NCI-H146 treated with DMSO at 0.1 percent for 48 hours (cell line): ENCODE data around the gene MSH3.
A peak's percentile ranks its signal among the peaks of the same experiment; 100 is the strongest.

ENCODE experiments used
- DNase-seq: peaks from one replicate; lab custom pipeline; 2025; ENCODE audit not compliant: unreplicated experiment; lab: John Stamatoyannopoulos, UW

The MSH3 gene

GRCh38 chr5:80654391-80655230 lies at the start of gene MSH3, which contains the start of gene DHFR:
MSH3 (plus strand) TSS chr5:80654652; CDS start chr5:80654728, 76 bp downstream.
DHFR (minus strand) TSS chr5:80654983; CDS start chr5:80654489, 494 bp downstream.
- DNase-seq: peak; percentile 89

DNA sequence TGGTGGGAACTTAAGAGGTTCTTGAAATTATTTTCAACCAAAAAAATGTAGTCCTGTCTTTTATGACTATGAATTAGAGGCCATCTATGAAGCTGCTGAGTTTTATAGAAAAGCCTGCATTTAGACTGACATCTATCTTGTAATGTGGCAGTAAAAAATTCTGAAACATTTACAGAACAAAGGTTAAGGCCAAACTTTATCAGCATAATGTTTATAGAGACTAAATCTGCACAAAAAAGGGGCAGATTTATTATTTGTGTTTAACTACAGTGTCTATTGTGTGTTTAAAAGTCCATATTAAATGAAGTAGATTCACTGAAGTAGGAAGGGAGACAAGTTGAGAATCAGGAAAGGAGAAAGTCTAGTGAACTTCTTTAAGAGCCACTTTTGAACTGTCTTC lies 47.1 kb upstream of the MSH3 start:
- no peak for DNase-seq

GRCh38 chr5:80607832-80608231 lies 46.6 kb upstream of the MSH3 start:
- no peak for DNase-seq

GRCh38 chr5:80608731-80609130 lies 45.7 kb upstream of the MSH3 start:
- DNase-seq: no peak

DNA sequence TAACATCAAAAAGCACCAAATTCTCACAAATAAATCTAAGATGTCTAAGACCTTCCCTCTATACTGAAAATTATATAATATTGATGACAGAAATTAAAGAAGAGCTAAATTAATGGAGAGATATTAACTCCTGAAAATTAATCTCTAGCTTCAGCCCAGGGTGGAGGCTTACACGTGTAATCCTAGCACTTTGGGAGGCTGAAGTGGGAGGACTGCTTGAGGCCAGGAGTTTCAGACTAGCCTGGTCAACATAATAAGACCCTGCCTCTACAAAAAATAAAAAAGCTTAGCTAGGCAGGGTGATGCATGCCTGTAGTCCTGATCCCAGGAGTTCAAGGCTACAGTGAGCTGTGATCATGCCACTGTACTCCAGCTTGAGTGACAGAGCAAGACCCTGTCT lies 44.8 kb upstream of the MSH3 start:
- no peak for DNase-seq

GRCh38 chr5:80615266-80615914 lies 39.1 kb upstream of the MSH3 start:
- DNase-seq: no peak

GRCh38 chr5:80618438-80618837 lies 36.0 kb upstream of the MSH3 start:
- DNase-seq: no peak

DNA sequence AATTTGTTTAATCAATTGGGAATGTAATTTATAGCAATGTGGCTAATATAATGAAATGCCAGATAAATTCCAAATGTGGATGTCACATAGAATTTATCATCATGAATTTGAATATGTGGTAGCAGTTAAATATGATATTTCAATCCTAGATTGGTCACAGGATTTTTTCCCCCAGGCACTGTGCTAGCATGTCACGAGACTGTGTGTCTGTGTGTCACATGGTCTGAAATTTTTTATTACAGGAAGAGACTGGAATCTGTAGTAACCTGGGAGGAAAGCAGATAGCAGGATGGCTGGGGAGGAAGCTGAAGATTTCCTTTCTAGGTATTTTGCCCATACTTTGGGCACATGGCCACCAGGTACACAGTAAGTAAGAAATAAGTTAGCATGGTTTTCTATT lies 35.4 kb upstream of the MSH3 start:
- no peak for DNase-seq

- no peak for DNase-seq
Measured at GRCh38 chr5:80620211-80620610, 34.2 kb upstream of the MSH3 start.

DNA sequence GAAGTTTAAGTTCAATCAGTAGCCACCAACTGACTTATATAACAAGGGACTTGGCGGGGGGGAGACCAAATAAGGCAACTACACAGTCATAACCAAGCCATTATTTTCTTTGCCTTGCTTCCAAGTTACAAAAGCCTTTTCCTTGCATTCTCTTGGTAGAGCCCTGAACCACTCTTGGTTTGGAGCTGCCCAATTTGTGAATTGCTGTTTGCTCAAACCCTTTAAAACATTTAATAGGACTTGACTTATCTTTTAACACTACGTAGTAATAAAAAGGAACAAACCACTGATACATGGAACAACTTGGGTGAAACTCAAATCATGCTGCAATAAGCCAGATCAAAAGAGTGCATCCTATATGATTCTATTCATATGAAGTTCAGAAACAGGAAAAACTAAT lies 31.7 kb upstream of the MSH3 start:
- DNase-seq: no peak

GRCh38 chr5:80623999-80624398 lies 30.5 kb upstream of the MSH3 start:
- DNase-seq: peak; percentile 78

DNA sequence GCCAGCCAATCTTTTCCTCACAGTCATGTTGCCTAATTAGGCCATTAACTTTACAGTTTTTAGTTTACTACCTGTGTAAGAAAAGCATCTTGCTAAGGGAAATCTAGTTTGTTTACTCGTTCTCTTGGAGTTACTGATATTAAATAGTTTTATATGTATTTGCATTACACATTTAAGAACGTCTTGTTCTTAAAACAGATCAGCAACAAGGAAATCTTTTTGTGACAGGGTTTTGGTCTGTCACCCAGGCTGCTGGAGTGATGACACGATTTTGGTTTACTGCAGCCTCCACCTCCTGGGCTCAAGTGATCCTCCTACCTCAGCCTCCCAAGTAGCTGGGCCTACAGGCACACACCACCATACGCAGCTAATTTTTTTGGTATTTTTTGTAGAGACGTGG lies 29.2 kb upstream of the MSH3 start:
- DNase-seq: no peak

DNA sequence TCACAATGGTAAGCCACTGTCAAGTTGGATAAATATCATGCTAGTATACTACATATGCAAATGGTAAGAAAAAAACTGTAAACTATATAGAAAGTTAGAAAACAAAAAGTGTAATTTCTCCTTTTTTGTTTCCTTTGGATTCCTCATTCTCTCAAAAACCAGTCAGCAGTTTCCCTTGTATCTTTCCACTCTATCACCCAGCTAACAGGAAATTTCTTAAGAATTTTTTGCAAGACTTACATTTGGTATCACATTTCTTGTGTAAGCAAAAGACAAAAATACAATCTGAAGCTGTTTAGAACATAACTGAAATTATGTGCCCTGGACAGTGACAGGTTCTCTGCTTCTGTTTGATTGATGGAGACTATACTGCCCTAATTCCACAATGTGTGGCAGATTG lies 25.2 kb upstream of the MSH3 start:
- DNase-seq: no peak

DNA sequence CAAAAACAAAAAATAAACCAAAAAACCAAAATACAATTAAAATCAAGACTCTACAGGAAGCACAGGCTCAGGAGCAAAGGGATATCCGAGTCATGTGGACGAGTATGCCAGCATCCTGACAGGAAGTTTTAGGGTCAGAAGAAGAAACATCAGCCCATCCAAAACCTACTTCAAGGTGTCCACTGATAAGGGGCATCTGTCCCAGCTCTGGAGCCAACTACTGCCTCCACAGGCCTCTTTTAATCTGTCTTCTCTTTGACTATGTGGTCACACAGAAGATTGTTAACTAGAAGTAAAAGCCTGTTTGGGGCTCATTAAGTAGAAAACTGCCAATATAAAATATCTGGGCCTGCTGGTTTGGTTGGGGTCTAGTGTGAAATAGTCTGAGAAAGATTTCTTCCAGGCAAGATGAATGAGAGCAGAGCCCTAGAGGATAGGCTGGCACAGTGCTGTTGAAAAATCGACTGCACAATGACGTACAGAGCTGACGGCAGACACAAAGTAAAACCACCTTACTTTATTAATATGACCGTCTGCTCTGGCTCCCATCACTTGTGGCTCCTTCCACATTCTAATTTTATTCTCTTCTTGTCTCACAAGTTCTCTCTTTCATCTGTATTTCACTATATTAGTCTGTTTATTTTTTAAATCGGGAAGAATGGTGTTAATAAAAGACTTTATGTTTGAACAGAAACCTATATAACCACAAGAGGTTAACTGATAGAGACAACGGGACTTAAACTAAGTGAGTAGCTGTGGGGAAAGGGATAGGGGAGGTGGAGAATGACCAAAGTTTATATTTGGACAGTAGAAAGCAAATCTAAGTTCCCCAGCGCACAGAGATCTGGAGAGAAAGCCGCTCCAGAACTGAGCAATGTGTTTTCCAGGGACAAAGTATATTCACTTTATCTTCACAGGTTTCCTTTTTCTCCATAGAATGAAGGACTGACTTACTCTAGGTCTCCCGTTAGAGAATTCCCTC lies 22.9 kb upstream of the MSH3 start:
- no peak for DNase-seq

DNA sequence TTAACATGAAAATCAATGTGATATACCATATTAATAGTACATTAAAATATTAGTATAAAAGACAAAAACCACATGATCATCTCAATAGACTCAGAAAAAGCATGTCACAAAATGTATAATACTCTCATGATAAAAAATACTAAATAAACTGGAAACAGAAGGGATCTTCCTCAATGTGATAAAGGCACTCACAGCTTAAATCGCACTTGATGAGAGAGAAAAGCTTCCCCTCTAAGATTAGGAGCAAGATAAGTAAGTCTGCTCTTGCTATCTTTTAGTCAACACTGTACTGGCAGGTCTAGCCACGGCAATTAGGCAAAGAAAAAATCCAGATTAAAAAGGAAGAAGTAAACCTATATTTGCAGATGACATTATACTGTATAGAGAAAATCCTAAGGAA lies 21.8 kb upstream of the MSH3 start:
- no peak for DNase-seq

DNA sequence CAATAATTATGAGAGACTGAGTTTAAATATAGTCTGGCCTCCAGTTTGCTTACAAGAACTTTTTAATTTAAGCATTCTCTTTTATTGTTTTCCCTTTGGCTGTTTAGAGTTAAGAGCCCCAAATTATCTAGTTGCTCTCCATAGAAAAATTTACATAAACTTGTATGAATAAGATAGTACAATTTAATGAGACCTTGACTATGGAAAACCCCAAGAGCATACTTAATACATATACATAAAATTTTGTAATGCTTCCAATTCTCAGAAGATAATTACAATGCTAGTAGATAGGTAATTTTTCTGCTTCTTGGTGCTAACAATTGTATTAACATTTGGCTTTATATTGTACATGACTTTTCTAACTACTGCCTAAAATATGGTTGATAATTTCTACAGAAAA lies 20.3 kb upstream of the MSH3 start:
- no peak for DNase-seq

DNA sequence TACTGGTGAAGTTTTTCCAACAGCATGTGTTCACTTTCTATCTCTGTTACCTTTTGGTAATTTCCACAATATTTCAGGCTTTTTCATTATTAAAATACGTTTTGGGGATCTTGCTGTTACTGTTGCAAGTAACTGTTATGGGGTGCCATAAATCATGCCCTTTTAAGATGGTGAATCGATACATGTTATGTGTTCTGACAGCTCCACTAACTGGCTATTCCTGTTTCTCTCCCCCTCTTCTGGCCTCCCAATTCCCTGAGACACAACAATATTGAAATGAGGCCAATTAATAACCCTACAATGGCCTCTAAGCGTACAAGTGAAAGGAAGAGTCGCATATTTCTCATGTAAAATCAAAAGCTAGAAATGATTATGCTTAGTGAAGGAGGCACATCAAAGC lies 13.1 kb upstream of the MSH3 start:
- DNase-seq: no peak

DNA sequence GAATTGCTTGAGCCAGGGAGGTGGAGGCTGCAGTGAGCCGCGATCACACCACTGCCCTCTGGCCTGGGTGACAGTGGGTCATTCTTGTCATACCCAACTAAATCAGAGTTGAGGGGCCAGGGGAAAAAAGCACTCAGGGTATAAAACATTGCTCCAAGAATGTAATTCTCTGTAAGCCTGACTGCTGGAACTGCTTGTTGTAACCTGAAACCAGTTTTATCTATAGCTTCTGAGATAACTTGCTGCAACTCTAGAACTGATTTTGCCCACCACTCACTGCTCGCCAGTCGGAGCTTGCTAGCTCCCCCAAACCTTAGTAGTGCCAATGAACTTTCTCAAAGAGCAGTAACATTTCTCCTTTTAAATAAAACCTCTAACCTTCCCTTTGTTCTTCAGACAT lies 9.6 kb upstream of the MSH3 start:
- no peak for DNase-seq

DNA sequence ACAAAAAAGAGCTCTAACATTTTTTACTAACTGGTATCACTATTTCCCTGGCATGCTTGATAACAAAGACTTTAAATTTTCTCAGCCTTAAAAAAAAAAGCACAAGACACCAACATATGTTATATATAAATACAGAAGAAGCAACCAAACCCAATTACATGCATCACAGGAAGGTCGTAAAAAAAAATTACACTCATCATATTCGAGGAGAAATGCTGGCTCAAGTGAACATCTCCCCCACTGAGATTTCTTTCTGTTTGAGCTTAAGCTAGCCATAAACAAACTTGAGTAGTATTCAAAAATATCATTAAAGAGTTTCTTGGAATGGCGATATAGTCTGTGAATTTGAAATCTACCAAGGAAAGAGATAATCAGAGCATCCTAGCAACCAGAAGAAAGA lies 7.5 kb upstream of the MSH3 start:
- DNase-seq: no peak

DNA sequence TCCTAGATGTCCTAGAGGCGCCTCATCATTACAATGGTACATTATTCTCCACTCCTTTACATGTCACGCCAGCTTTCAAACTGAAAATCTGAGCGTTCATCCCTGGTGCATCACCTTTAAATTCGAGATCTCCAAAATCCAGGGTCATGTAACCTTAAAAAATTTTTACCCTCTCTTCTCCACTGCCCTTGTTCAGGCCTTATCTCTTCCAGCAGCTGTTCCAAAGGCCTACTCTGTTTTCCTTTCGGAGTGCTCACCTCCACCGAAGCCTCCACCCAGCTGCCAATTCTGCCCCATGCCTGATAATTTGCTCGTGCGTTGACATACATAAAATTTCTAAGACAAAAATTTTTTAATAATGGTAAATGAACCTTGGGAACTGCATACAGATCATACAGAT lies 950 bp upstream of the MSH3 start:
- no peak for DNase-seq

DNA sequence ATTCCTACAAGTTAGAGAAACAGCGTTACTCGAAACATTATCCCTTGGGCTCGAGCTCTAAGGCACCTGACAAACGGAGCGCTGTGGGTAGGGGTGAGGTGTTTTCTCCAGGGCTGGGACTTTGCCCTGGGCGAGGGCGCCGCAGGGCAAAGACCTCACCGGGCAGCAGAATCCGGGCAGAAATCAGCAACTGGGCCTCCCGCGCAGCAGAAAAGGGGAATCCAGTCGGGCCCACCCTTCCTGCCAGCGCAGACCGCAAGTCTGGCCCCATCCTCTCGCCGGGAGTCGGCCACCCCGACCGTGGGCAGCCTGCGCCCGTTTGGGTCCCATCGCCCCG lies 430 bp upstream of the MSH3 start:
- no peak for DNase-seq
